Measurements from ENCODE around the gene ACBD4. TPM values are rescaled to one million over a fixed set of nuclear protein-coding genes. Genes with fewer than 3 reads are reported as not detected.

ACBD4 gene
- total and polyA plus RNA-seq, 10 of the 15 experiments (the other 5 are each of a cell fraction or from before 2014, with no cell fraction given): 0.20 to 13.8 (median 6.9) TPM

DNA sequence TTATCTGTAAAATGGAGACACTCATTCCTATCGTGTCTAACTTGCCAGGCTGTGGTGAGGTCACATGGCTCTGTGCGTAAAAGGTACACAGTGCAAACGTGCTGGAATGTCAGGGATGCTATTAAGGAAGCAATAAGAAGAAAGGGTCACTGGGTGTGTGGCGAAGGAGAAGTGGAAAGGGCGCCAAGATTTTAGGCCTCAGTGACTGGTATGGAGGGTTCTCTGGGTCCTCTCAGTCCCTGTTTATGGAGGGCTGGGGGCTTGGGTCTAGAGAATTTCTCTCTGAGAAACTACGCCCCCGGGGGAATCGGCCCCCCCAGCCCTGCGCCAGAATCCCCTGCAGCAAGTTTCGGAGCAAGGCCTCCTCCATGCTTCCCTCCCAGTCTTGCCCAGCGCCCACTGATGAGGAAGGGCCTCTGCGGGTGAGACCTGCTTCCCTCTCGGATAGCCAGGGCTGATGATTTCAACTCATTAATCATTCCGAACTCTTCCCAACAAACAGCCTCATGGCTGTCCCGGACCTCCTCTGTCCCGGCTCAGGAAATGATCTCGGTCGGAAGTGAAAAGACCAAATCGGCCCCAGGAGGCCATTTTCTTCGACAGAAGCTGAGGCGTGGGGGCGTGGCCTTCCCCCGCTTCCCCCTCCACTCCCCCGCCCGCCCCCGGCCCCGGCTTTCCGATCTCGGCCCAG, 11.5 kb downstream of the ACBD4 start (continued):
- TF ChIP-seq, protein P1, sequence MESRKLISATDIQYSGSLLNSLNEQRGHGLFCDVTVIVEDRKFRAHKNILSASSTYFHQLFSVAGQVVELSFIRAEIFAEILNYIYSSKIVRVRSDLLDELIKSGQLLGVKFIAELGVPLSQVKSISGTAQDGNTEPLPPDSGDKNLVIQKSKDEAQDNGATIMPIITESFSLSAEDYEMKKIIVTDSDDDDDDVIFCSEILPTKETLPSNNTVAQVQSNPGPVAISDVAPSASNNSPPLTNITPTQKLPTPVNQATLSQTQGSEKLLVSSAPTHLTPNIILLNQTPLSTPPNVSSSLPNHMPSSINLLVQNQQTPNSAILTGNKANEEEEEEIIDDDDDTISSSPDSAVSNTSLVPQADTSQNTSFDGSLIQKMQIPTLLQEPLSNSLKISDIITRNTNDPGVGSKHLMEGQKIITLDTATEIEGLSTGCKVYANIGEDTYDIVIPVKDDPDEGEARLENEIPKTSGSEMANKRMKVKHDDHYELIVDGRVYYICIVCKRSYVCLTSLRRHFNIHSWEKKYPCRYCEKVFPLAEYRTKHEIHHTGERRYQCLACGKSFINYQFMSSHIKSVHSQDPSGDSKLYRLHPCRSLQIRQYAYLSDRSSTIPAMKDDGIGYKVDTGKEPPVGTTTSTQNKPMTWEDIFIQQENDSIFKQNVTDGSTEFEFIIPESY (IDR thresholded peaks at IDR 0.05): no peak
- TF ChIP-seq, protein P2, sequence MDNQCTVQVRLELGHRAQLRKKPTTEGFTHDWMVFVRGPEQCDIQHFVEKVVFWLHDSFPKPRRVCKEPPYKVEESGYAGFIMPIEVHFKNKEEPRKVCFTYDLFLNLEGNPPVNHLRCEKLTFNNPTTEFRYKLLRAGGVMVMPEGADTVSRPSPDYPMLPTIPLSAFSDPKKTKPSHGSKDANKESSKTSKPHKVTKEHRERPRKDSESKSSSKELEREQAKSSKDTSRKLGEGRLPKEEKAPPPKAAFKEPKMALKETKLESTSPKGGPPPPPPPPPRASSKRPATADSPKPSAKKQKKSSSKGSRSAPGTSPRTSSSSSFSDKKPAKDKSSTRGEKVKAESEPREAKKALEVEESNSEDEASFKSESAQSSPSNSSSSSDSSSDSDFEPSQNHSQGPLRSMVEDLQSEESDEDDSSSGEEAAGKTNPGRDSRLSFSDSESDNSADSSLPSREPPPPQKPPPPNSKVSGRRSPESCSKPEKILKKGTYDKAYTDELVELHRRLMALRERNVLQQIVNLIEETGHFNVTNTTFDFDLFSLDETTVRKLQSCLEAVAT (IDR thresholded peaks at IDR 0.05): peak; percentile 26; the same call in 1 of the 2 replicates
- peak; percentile 36; the same call in 1 of the 2 replicates for TF ChIP-seq IKZF1 (conservative IDR thresholded peaks at IDR 0.05)
- TF ChIP-seq, protein P3, sequence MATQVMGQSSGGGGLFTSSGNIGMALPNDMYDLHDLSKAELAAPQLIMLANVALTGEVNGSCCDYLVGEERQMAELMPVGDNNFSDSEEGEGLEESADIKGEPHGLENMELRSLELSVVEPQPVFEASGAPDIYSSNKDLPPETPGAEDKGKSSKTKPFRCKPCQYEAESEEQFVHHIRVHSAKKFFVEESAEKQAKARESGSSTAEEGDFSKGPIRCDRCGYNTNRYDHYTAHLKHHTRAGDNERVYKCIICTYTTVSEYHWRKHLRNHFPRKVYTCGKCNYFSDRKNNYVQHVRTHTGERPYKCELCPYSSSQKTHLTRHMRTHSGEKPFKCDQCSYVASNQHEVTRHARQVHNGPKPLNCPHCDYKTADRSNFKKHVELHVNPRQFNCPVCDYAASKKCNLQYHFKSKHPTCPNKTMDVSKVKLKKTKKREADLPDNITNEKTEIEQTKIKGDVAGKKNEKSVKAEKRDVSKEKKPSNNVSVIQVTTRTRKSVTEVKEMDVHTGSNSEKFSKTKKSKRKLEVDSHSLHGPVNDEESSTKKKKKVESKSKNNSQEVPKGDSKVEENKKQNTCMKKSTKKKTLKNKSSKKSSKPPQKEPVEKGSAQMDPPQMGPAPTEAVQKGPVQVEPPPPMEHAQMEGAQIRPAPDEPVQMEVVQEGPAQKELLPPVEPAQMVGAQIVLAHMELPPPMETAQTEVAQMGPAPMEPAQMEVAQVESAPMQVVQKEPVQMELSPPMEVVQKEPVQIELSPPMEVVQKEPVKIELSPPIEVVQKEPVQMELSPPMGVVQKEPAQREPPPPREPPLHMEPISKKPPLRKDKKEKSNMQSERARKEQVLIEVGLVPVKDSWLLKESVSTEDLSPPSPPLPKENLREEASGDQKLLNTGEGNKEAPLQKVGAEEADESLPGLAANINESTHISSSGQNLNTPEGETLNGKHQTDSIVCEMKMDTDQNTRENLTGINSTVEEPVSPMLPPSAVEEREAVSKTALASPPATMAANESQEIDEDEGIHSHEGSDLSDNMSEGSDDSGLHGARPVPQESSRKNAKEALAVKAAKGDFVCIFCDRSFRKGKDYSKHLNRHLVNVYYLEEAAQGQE (IDR thresholded peaks at IDR 0.05; ENCODE audit: low read depth, low read length): no peak
- TF ChIP-seq, protein P4, sequence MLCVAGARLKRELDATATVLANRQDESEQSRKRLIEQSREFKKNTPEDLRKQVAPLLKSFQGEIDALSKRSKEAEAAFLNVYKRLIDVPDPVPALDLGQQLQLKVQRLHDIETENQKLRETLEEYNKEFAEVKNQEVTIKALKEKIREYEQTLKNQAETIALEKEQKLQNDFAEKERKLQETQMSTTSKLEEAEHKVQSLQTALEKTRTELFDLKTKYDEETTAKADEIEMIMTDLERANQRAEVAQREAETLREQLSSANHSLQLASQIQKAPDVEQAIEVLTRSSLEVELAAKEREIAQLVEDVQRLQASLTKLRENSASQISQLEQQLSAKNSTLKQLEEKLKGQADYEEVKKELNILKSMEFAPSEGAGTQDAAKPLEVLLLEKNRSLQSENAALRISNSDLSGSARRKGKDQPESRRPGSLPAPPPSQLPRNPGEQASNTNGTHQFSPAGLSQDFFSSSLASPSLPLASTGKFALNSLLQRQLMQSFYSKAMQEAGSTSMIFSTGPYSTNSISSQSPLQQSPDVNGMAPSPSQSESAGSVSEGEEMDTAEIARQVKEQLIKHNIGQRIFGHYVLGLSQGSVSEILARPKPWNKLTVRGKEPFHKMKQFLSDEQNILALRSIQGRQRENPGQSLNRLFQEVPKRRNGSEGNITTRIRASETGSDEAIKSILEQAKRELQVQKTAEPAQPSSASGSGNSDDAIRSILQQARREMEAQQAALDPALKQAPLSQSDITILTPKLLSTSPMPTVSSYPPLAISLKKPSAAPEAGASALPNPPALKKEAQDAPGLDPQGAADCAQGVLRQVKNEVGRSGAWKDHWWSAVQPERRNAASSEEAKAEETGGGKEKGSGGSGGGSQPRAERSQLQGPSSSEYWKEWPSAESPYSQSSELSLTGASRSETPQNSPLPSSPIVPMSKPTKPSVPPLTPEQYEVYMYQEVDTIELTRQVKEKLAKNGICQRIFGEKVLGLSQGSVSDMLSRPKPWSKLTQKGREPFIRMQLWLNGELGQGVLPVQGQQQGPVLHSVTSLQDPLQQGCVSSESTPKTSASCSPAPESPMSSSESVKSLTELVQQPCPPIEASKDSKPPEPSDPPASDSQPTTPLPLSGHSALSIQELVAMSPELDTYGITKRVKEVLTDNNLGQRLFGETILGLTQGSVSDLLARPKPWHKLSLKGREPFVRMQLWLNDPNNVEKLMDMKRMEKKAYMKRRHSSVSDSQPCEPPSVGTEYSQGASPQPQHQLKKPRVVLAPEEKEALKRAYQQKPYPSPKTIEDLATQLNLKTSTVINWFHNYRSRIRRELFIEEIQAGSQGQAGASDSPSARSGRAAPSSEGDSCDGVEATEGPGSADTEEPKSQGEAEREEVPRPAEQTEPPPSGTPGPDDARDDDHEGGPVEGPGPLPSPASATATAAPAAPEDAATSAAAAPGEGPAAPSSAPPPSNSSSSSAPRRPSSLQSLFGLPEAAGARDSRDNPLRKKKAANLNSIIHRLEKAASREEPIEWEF (IDR thresholded peaks at IDR 0.05; ENCODE audit: insufficient replicate concordance, low read depth, low read length): no peak
- no peak for TF ChIP-seq CREM (IDR thresholded peaks at IDR 0.05; ENCODE audit: low read depth)
- no peak for TF ChIP-seq ATF7 (IDR thresholded peaks at IDR 0.05; ENCODE audit: low read depth)
- TF ChIP-seq KDM1A (IDR thresholded peaks at IDR 0.05; ENCODE audit: borderline replicate concordance): no peak
- peak; percentile 73 for TF ChIP-seq MTA3 (IDR thresholded peaks at IDR 0.05; ENCODE audit: borderline replicate concordance, low read length)
- no peak; the same call in 1 of the 2 replicates for TF ChIP-seq SPI1 (IDR thresholded peaks at IDR 0.05; ENCODE audit: borderline replicate concordance, insufficient read depth, low read depth, low read length)
- no peak for TF ChIP-seq FOXM1 (IDR thresholded peaks at IDR 0.05; ENCODE audit: low read depth, low read length)
- TF ChIP-seq, protein P5, sequence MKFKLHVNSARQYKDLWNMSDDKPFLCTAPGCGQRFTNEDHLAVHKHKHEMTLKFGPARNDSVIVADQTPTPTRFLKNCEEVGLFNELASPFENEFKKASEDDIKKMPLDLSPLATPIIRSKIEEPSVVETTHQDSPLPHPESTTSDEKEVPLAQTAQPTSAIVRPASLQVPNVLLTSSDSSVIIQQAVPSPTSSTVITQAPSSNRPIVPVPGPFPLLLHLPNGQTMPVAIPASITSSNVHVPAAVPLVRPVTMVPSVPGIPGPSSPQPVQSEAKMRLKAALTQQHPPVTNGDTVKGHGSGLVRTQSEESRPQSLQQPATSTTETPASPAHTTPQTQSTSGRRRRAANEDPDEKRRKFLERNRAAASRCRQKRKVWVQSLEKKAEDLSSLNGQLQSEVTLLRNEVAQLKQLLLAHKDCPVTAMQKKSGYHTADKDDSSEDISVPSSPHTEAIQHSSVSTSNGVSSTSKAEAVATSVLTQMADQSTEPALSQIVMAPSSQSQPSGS (IDR thresholded peaks at IDR 0.05; ENCODE audit: low read length): no peak
- no peak for TF ChIP-seq NBN (IDR thresholded peaks at IDR 0.05)
- no peak for TF ChIP-seq BACH1 (IDR thresholded peaks at IDR 0.05; ENCODE audit: borderline replicate concordance)
- TF ChIP-seq HDAC6 (IDR thresholded peaks at IDR 0.05; ENCODE audit: unreplicated experiment): no peak
- no peak for TF ChIP-seq CEBPB (IDR thresholded peaks at IDR 0.05; ENCODE audit: borderline replicate concordance in 1 of 2, low read depth in 2 of 2, low read length in 2 of 2)

Measured in GM12878 (cell line).